Thyroid gland (tissue), 4 donors: ENCODE data around the gene NUDT16L1. TPM values are rescaled to one million over a fixed set of nuclear protein-coding genes. Genes with fewer than 3 reads are reported as not detected.

Source experiments
- DNase-seq, 2 donors: peaks; one replicate each; pipeline ENCODE4 v3.0.0-alpha.2; 2019
- H3K27ac ChIP-seq, 3 donors: fragments of 200-600 bp; sonication (generic); 1 replicate in 2 of 3; 2 replicates in 1 of 3; pipeline ENCODE4 v1.5.1; 2016 to 2019; ENCODE audit warnings: mild to moderate bottlenecking in 1 of 3, moderate library complexity in 1 of 3
- H3K27me3 ChIP-seq: fragments of 200-600 bp; sonication (generic); one replicate; pipeline ENCODE4 v1.5.1; 2019
- H3K36me3 ChIP-seq, 2 donors: fragments of 200-600 bp; sonication (generic); one replicate each; pipeline ENCODE4 v1.5.1; 2016 to 2019
- H3K4me1 ChIP-seq, 2 donors: fragments of 200-600 bp; sonication (generic); one replicate each; pipeline ENCODE4 v1.5.1; 2017 to 2019
- H3K4me3 ChIP-seq, 3 donors: fragments of 200-600 bp; sonication (generic); replicated peaks in 1 of 3; 1 replicate in 2 of 3; 2 replicates in 1 of 3; pipeline ENCODE4 v1.5.1; 2016; ENCODE audit warnings: mild to moderate bottlenecking in 1 of 3
- H3K9me3 ChIP-seq: fragments of 200-600 bp; sonication (generic); one replicate; pipeline ENCODE4 v1.5.1; 2017
- POLR2A ChIP-seq, 2 donors: fragments of 450-650 bp; IDR thresholded peaks; one replicate each; pipeline ENCODE4 v1.6.1; 2017; ENCODE audit warnings: antibody characterized with exemption in 2 of 2, mild to moderate bottlenecking in 2 of 2, moderate library complexity in 1 of 2
- WGBS, 2 donors: methylation state at CpG; one replicate each; pipeline ENCODE4 v1.1.5; 2017; 5-methylcytosine and 5-hydroxymethylcytosine counted together
- intact Hi-C: fragments of 100-400 bp; cut with DNase I; formaldehyde crosslinking; loops from one replicate; pipeline ENCODE4 v1.15.1; 2023
- total RNA-seq, 4 donors: library from RNA; depleted of rRNA; stranded (reverse); fragments of >200 nt; gene quantifications; one replicate each; pipeline ENCODE4 v1.2.3, GENCODE V29; 2016
- TF ChIP-seq, protein P1 (sequence below), 6 experiments: fragments of 200-600 bp in 3 of 6; fragments of 450-650 bp in 3 of 6; sonication (generic) in 3 of 6; IDR thresholded peaks; one replicate each; pipeline ENCODE4 v1.5.1; 2016 to 2019; ENCODE audit warnings: antibody characterized with exemption in 6 of 6, mild to moderate bottlenecking in 2 of 6, inconsistent platforms in 1 of 6, moderate library complexity in 1 of 6

Gene NUDT16L1
- total RNA-seq, 4 donors from 2014 or later = 27.0 to 61.1 (median 38.9) TPM

DNA sequence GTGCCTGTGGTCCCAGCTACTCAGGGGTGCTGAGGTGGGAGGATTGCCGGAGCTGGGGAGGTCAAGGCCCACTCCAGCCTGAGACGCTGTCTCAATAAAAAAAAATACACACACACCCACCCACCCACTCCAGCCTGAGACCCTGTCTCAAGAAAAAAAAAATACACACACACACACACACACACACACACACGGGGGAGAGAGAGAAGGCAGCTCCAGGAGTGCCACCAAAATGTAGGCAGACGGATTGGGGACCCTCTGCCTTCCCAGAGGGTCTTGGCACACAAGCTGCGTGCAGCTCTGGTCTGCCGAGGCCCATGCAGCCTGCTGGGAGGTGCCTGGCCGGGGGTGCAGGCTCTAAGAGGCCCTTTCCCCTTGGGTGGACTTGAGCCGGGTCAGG is 5.9 kb upstream of the NUDT16L1 start:
- Histone ChIP-seq H3K27ac (no peak overlapping the region), H3K9me3 (no peaks in the 10 kb centered on the region), H3K27me3 (no peaks in the 10 kb centered on the region), H3K36me3 (peaks cover 32 to 35% of the 10 kb centered on the region in 2 donors), H3K4me3 (no peak overlapping the region), H3K4me1 (peaks cover 2% of the 10 kb centered on the region in 2 donors)
- no peak for TF ChIP-seq POLR2A (IDR thresholded peaks at IDR 0.05)
- TF ChIP-seq, protein P1, sequence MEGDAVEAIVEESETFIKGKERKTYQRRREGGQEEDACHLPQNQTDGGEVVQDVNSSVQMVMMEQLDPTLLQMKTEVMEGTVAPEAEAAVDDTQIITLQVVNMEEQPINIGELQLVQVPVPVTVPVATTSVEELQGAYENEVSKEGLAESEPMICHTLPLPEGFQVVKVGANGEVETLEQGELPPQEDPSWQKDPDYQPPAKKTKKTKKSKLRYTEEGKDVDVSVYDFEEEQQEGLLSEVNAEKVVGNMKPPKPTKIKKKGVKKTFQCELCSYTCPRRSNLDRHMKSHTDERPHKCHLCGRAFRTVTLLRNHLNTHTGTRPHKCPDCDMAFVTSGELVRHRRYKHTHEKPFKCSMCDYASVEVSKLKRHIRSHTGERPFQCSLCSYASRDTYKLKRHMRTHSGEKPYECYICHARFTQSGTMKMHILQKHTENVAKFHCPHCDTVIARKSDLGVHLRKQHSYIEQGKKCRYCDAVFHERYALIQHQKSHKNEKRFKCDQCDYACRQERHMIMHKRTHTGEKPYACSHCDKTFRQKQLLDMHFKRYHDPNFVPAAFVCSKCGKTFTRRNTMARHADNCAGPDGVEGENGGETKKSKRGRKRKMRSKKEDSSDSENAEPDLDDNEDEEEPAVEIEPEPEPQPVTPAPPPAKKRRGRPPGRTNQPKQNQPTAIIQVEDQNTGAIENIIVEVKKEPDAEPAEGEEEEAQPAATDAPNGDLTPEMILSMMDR (IDR thresholded peaks at IDR 0.05) = no peak
- 90 to 91% methylated on average over 4 to 5 of the region's 8 CpGs for WGBS, 2 donors
- intact Hi-C loops = no loop called here
- no peak for DNase-seq

DNA sequence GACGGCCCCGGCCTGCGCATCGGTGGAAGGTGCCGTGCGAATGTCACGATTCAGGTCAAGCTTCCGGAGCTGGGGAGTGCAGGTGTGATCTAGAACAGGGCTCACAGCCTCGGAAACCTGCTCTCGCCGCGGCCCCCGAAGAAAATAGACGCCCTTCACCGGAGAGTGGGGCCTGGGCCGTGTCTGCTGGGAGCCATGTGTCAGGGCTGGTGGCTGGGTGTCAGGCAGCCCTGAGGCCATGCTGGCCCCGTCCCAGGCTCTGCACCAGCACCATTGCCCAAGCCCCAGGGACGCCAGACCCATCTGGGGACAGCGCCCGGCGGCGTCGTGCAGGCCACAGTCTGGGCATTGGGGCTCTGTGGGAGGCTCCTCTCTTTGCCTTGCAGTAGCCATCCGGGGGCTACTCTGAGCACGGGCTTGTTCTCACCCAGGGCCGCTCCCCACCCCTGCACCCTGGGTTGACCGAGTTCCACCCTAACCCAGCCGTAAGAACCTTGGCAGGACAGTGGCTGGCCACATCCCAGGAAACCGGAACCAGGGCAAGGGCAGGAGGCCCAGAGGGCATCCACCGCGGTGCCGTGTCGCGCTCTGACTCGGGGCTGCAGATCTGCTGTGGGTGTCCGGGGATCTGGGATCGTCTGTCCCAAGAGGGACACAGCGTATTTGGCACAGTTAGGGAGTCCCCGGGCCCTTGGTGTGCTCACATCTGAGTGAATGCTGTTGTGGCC is 5.3 kb upstream of the NUDT16L1 start:
- Histone ChIP-seq H3K27me3 (no peaks in the 10 kb centered on the region), H3K9me3 (no peaks in the 10 kb centered on the region), H3K4me1 (peaks cover 9% of the 10 kb centered on the region in 2 donors), H3K36me3 (peaks cover 27 to 28% of the 10 kb centered on the region in 2 donors), H3K27ac (no peak overlapping the region), H3K4me3 (no peak overlapping the region)
- intact Hi-C loops = no loop called here
- no peak for TF ChIP-seq POLR2A (IDR thresholded peaks at IDR 0.05)
- TF ChIP-seq, protein P1 (IDR thresholded peaks at IDR 0.05) = no peak
- no peak for DNase-seq
- 83 to 95% methylated on average over 6 to 25 of the region's 39 CpGs for WGBS, 2 donors

DNA sequence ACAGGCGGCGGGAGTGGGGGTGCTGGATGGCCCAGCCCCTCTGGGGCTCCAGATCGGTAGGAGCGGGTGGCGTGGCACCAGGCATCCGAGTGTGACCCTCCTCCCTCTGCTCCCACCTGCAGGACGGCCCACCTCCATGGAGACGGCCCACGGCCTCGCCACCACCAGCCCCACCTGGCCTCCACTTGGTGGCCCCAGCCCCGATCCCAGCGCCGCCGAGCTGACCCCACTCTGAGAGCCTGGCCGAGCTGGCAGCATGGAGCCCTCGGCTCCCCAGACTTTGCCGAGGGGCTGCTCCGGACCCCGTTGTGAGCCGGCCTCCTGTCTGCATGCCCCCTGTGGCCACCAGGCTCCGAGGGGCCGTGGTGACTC is 4.7 kb upstream of the NUDT16L1 start:
- Histone ChIP-seq H3K4me3 (no peak overlapping the region), H3K27ac (no peak overlapping the region), H3K4me1 (peaks cover 9% of the 10 kb centered on the region in 2 donors), H3K9me3 (no peaks in the 10 kb centered on the region), H3K36me3 (peaks cover 24% of the 10 kb centered on the region in 2 donors), H3K27me3 (no peaks in the 10 kb centered on the region)
- no peak for TF ChIP-seq POLR2A (IDR thresholded peaks at IDR 0.05)
- TF ChIP-seq, protein P1 (IDR thresholded peaks at IDR 0.05) = no peak
- WGBS, 2 donors = 95 to 96% methylated on average over 7 to 8 of the region's 22 CpGs
- DNase-seq = no peak
- intact Hi-C loops = no loop called here

DNA sequence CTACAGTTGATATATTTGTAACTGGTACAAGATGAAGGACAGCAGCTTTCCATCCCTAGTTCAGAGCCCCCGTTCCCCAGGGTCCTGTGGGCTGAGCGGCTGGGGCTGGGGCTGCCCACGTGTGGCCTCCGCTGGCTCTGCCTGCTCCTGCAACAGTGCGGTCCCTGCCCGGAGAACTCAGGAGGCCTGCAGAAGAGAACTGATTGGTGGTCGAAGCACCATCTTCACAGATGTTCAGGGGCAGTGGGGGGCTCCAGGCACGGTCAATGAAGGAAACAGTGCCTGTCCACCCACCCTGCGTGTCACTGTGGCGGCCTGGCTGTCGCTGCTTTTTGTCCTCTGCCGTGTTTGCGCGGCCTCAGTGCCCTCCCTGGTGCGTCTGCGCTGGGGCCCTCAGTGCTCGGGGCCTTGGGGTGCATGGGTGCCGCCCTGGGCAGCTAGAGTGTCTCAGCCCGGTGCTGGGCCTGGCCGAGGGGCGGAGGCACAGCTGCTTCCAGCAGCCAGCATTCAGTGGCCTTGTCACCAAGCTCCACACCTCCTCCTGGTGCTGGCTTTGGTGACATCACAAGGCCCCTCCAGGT is 4.2 kb upstream of the NUDT16L1 start:
- WGBS, 2 donors = 90 to 92% methylated on average over 11 to 19 of the region's 21 CpGs

More for the DNA sequence above, 4.2 kb upstream of the NUDT16L1 start:
- intact Hi-C loops = no loop called here
- Histone ChIP-seq H3K27me3 (no peaks in the 10 kb centered on the region), H3K27ac (no peak overlapping the region), H3K9me3 (no peaks in the 10 kb centered on the region), H3K4me1 (peaks cover 9% of the 10 kb centered on the region in 2 donors), H3K36me3 (peaks cover 18 to 19% of the 10 kb centered on the region in 2 donors), H3K4me3 (no peak overlapping the region)
- no peak for DNase-seq
- TF ChIP-seq, protein P1 (IDR thresholded peaks at IDR 0.05) = no peak
- TF ChIP-seq POLR2A (IDR thresholded peaks at IDR 0.05) = no peak
